Measurements from ENCODE around the gene TTYH1.

Gene TTYH1

DNA sequence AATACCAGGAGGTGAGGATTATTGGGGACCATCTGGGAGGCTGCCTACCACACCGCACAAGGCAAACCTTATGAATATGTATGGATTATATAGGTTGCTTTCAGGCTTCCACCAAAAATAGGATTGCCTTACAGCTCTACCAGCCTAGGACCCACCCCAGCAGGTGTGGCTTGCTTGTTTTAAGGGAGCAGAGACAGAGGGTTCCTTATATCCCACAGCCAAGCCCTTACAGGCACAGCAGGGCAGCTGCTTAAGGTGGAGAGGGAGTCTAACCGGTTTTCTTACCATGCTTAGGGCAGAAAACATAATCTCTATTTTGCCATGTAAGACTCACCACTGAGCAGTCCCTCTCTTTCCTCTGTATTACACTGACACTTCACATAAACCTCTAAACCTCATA is 16.1 kb upstream of the TTYH1 start:
- no peak for DNase-seq (ENCODE audit: low read depth)

DNA sequence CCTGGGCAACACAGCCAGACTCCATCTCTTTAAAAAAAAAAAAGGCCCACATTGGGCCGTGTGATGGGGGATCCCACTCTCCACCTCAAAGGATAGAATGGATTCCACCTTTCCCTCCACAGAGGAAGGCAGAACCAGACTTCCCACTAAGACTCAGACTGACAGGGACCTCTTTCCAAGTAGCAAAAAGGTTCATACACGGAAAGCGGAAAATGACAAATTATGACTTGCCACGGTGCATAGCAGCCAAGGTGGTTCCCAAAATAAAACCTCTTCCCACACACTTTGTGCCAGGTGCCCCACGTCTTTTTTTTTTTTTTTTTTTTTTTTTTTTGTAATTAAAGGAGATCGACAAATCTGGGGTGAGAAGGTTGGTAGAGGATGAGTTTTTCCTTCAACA is 14.4 kb upstream of the TTYH1 start:
- TF ChIP-seq, protein P1, sequence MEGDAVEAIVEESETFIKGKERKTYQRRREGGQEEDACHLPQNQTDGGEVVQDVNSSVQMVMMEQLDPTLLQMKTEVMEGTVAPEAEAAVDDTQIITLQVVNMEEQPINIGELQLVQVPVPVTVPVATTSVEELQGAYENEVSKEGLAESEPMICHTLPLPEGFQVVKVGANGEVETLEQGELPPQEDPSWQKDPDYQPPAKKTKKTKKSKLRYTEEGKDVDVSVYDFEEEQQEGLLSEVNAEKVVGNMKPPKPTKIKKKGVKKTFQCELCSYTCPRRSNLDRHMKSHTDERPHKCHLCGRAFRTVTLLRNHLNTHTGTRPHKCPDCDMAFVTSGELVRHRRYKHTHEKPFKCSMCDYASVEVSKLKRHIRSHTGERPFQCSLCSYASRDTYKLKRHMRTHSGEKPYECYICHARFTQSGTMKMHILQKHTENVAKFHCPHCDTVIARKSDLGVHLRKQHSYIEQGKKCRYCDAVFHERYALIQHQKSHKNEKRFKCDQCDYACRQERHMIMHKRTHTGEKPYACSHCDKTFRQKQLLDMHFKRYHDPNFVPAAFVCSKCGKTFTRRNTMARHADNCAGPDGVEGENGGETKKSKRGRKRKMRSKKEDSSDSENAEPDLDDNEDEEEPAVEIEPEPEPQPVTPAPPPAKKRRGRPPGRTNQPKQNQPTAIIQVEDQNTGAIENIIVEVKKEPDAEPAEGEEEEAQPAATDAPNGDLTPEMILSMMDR (conservative IDR thresholded peaks at IDR 0.05; ENCODE audit: control insufficient read depth, insufficient read depth, low read depth, low read length), result no peak

More for the DNA sequence above, 16.1 kb upstream of the TTYH1 start:
- TF ChIP-seq, protein P1 (conservative IDR thresholded peaks at IDR 0.05; ENCODE audit: control insufficient read depth, insufficient read depth, low read depth, low read length), result no peak
- no peak overlapping the region for H3K4me3 ChIP-seq (ENCODE audit: control insufficient read depth, low read depth, low read length)

DNA sequence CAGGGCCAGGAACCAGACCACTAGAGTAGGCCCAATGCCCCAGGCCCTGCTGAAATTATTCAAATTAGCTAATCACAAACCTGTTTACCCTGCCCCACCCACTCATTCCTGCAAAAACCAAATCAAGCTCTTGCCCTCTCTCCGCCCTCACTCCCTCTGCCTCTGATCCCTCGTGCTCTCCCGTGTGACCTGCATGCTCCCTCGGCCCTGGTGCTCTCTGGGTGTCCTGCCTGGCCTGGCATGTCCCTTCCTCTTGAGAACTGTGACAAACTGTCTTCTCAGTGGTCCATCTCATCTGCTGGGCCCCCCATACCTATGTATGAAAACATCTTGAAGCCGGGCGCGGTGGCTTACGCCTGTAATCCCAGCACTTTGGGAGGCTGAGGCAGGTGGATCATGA is 12.2 kb upstream of the TTYH1 start:
- no peak overlapping the region for H3K4me3 ChIP-seq (ENCODE audit: control insufficient read depth, low read depth, low read length)
- TF ChIP-seq, protein P1 (conservative IDR thresholded peaks at IDR 0.05; ENCODE audit: control insufficient read depth, insufficient read depth, low read depth, low read length), result no peak
- DNase-seq (ENCODE audit: low read depth), result no peak

More for the DNA sequence above, 14.4 kb upstream of the TTYH1 start:
- no peak overlapping the region for H3K4me3 ChIP-seq (ENCODE audit: control insufficient read depth, low read depth, low read length)
- no peak for DNase-seq (ENCODE audit: low read depth)

DNA sequence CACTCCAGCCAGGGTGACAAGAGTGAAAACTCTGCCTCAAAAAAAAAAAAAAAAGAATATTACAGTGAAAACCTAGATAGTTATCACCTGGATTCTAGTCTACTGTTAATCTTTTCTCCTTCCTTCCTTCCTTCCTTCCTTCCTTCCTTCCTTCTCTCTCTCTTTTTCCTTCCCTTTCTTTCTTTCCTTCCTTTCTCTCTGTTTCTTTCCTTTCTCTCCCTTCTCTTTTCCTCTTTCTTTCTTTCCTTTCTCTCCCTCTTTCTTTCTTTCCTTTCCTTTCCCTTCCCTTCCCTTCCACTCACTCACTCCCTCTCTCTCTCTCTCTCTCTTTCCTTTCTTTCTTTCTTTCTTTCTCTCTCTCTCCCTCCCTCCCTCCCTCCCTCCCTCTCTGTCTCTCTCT is 9.6 kb upstream of the TTYH1 start:
- H3K4me3 ChIP-seq (ENCODE audit: control insufficient read depth, low read depth, low read length), result no peak overlapping the region

DNA sequence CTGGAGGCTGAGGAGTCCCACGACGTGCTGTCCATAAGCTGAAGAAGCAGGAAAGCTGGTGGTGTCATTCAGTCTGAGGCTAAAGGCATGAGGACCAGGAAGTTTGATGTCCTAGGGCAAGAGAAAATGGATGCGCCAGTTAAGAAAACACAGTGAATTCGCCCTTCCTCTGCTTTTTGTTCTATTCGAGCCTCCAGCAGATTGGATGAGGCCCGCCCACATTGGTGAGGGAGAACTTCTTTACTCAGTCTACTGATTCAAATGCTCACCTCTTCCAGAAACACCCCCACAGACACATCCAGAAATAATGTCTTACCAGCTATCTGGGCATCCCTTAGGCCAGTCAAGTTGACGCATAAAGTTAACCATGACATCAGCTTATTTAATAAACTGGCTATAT is 7.5 kb upstream of the TTYH1 start:
- DNase-seq (ENCODE audit: low read depth), result no peak
- TF ChIP-seq, protein P1 (conservative IDR thresholded peaks at IDR 0.05; ENCODE audit: control insufficient read depth, insufficient read depth, low read depth, low read length), result no peak
- no peak overlapping the region for H3K4me3 ChIP-seq (ENCODE audit: control insufficient read depth, low read depth, low read length)

More for the DNA sequence above, 9.6 kb upstream of the TTYH1 start:
- TF ChIP-seq, protein P1 (conservative IDR thresholded peaks at IDR 0.05; ENCODE audit: control insufficient read depth, insufficient read depth, low read depth, low read length), result no peak
- no peak for DNase-seq (ENCODE audit: low read depth)

DNA sequence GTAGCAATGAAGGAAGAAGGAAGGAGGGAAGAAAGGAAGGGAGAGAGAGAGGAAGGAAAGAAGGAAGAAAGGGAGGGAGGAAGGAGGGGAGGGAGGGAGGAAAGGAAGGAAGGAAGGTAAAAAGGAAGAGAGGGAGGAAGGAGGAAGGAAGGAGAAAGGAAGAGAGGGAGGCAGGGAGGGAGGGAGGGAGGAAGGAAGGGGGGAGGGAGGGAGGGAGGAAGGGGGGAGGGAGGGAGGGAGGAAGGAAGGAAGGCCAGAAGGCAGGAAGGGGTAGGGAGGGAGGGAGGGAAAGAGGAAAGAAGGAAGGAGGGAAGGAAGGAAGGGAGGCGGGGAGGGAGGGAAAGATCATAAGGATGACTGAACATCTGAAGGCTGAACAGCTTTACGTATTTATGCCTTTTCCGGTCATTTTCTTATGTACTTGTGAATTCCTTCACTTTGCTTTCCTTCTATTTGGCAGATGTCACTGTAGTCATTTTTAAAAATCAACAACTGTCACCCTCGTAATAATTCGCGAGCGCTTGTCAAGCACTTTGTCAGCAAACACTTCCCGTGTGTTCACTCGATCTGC is 6.7 kb upstream of the TTYH1 start:
- H3K4me3 ChIP-seq (ENCODE audit: control insufficient read depth, low read depth, low read length), result no peak overlapping the region
- TF ChIP-seq, protein P1 (conservative IDR thresholded peaks at IDR 0.05; ENCODE audit: control insufficient read depth, insufficient read depth, low read depth, low read length), result no peak
- DNase-seq (ENCODE audit: low read depth), result no peak

DNA sequence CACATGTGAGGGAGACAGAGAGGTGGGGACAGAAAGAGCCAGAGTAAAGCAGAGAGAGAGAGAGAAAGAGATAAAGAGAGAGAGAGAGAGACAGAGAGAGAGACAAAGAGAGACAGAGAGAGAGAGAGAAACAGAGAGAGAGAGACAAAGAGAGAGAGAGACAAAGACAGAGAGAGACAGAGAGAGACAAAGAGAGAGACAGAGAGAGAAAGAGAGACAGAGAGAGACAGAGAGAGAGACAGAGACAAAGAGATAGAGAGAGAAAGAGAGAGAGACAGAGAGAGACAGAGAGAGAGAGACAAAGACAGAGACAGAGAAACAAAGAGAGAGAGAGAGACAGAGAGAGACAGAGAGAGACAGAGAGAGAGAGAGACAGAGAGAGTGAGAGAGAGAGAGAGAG is 4.2 kb upstream of the TTYH1 start:
- no peak for DNase-seq (ENCODE audit: low read depth)
- no peak overlapping the region for H3K4me3 ChIP-seq (ENCODE audit: control insufficient read depth, low read depth, low read length)
- TF ChIP-seq, protein P1 (conservative IDR thresholded peaks at IDR 0.05; ENCODE audit: control insufficient read depth, insufficient read depth, low read depth, low read length), result no peak
